ENCODE data around the gene ADD2. TPM values are rescaled to one million over a fixed set of nuclear protein-coding genes. Genes with fewer than 3 reads are reported as not detected.
A peak's percentile ranks its signal among the peaks of the same experiment; 100 is the strongest.

The ADD2 gene
- 1 to 10 TPM in 1 of 4 donors, under 1 TPM in 3; 0.40 to 1.3 (median 0.60) TPM for total RNA-seq
- 0.45 TPM for polyA plus RNA-seq
- long read RNA-seq, donor 1 = 0 reads
- long read RNA-seq, donor 2 = 0 reads
- long read RNA-seq, donor 3, partial matches to known transcripts = 0 of 5 reads
- long read RNA-seq, donor 3, other reads (novel, unspliced or antisense) = 4 of 5 reads
- long read RNA-seq, donor 4 = 0 reads

- Histone ChIP-seq H3K27ac (ENCODE audit: low read length) (no peak within 1 kb of the TSS), H3K4me1 (ENCODE audit: control insufficient read depth, insufficient read depth, low read length) (no peaks in the 10 kb centered on the region), H3K4me3 (ENCODE audit: low read length) (peak within 1 kb of the TSS; percentile 63), H3K9me3 (ENCODE audit: control insufficient read depth, low read length) (no peaks in the 10 kb centered on the region), H3K27me3 (ENCODE audit: control insufficient read depth, insufficient read depth) (peaks cover 3% of the 10 kb centered on the region)
- ATAC-seq (peak; percentile 68 to 79), DNase-seq (peak; percentile 20 to 56 (median 55))
- WGBS = under 1% methylated on average over 63 of the region's 74 CpGs
- intact Hi-C loops (cut with DNase I) = no loop called here
Observed at GRCh38 chr2:70767699-70768589, at the start of gene ADD2. Gene ADD2, minus strand, starts transcription at chr2:70768200. Its CDS starts 61,792 bp downstream, at chr2:70706408.

GRCh38 chr2:70817284-70817954 lies 49.4 kb upstream of the ADD2 start:
- no peak overlapping the region for H3K27ac ChIP-seq (ENCODE audit: low read length)
- intact Hi-C loops (cut with DNase I) = no loop called here
- H3K9me3 ChIP-seq (ENCODE audit: control insufficient read depth, low read length) = no peaks in the 10 kb centered on the region
- 82% methylated on average over 3 of the region's 3 CpGs for WGBS
- DNase-seq = no peak
- H3K4me3 ChIP-seq (ENCODE audit: low read length) = no peak overlapping the region
- H3K4me1 ChIP-seq (ENCODE audit: control insufficient read depth, insufficient read depth, low read length) = no peaks in the 10 kb centered on the region
- ATAC-seq = no peak
- H3K27me3 ChIP-seq (ENCODE audit: control insufficient read depth, insufficient read depth) = no peaks in the 10 kb centered on the region

GRCh38 chr2:70816726-70817125 lies 48.7 kb upstream of the ADD2 start:
- Histone ChIP-seq H3K4me3 (ENCODE audit: low read length) (no peak overlapping the region), H3K4me1 (ENCODE audit: control insufficient read depth, insufficient read depth, low read length) (no peaks in the 10 kb centered on the region), H3K27ac (ENCODE audit: low read length) (no peak overlapping the region), H3K9me3 (ENCODE audit: control insufficient read depth, low read length) (no peaks in the 10 kb centered on the region), H3K27me3 (ENCODE audit: control insufficient read depth, insufficient read depth) (no peaks in the 10 kb centered on the region)
- intact Hi-C loops (cut with DNase I) = no loop called here
- ATAC-seq (no peak), DNase-seq (no peak)
- 69% methylated on average over 5 of the region's 5 CpGs for WGBS

- Histone ChIP-seq H3K4me1 (ENCODE audit: control insufficient read depth, insufficient read depth, low read length) (no peaks in the 10 kb centered on the region), H3K4me3 (ENCODE audit: low read length) (no peak overlapping the region), H3K27ac (ENCODE audit: low read length) (no peak overlapping the region), H3K27me3 (ENCODE audit: control insufficient read depth, insufficient read depth) (no peaks in the 10 kb centered on the region), H3K9me3 (ENCODE audit: control insufficient read depth, low read length) (no peaks in the 10 kb centered on the region)
- intact Hi-C loops (cut with DNase I) = no loop called here
- ATAC-seq (no peak), DNase-seq (no peak)
- WGBS = 88% methylated on average over 12 of the region's 12 CpGs
Observed at GRCh38 chr2:70808983-70809958, 41.3 kb upstream of the ADD2 start.

- H3K4me3 ChIP-seq (ENCODE audit: low read length) = no peak overlapping the region
- ATAC-seq = no peak
- no peak overlapping the region for H3K27ac ChIP-seq (ENCODE audit: low read length)
- no peaks in the 10 kb centered on the region for H3K4me1 ChIP-seq (ENCODE audit: control insufficient read depth, insufficient read depth, low read length)
- no peak for DNase-seq
- intact Hi-C loops (cut with DNase I) = no loop called here
- no peaks in the 10 kb centered on the region for H3K27me3 ChIP-seq (ENCODE audit: control insufficient read depth, insufficient read depth)
- 94% methylated on average over 4 of the region's 4 CpGs for WGBS
- H3K9me3 ChIP-seq (ENCODE audit: control insufficient read depth, low read length) = no peaks in the 10 kb centered on the region
Observed at GRCh38 chr2:70807828-70808118, 39.8 kb upstream of the ADD2 start.

GRCh38 chr2:70807102-70807827 lies 39.3 kb upstream of the ADD2 start:
- no peak for ATAC-seq
- H3K27me3 ChIP-seq (ENCODE audit: control insufficient read depth, insufficient read depth) = no peaks in the 10 kb centered on the region
- no peaks in the 10 kb centered on the region for H3K4me1 ChIP-seq (ENCODE audit: control insufficient read depth, insufficient read depth, low read length)
- no peak overlapping the region for H3K27ac ChIP-seq (ENCODE audit: low read length)
- intact Hi-C loops (cut with DNase I) = no loop called here
- 90% methylated on average over 6 of the region's 6 CpGs for WGBS
- no peak for DNase-seq
- no peak overlapping the region for H3K4me3 ChIP-seq (ENCODE audit: low read length)
- no peaks in the 10 kb centered on the region for H3K9me3 ChIP-seq (ENCODE audit: control insufficient read depth, low read length)

GRCh38 chr2:70806620-70807019 lies 38.6 kb upstream of the ADD2 start:
- H3K9me3 ChIP-seq (ENCODE audit: control insufficient read depth, low read length) = no peaks in the 10 kb centered on the region
- DNase-seq (no peak), ATAC-seq (no peak)
- H3K4me1 ChIP-seq (ENCODE audit: control insufficient read depth, insufficient read depth, low read length) = no peaks in the 10 kb centered on the region
- no peak overlapping the region for H3K27ac ChIP-seq (ENCODE audit: low read length)
- WGBS = 67% methylated on average over 6 of the region's 6 CpGs
- H3K27me3 ChIP-seq (ENCODE audit: control insufficient read depth, insufficient read depth) = no peaks in the 10 kb centered on the region
- H3K4me3 ChIP-seq (ENCODE audit: low read length) = no peak overlapping the region
- intact Hi-C loops (cut with DNase I) = no loop called here

GRCh38 chr2:70806013-70806412 lies 38.0 kb upstream of the ADD2 start:
- Histone ChIP-seq H3K4me3 (ENCODE audit: low read length) (no peak overlapping the region), H3K4me1 (ENCODE audit: control insufficient read depth, insufficient read depth, low read length) (no peaks in the 10 kb centered on the region), H3K9me3 (ENCODE audit: control insufficient read depth, low read length) (no peaks in the 10 kb centered on the region), H3K27me3 (ENCODE audit: control insufficient read depth, insufficient read depth) (no peaks in the 10 kb centered on the region), H3K27ac (ENCODE audit: low read length) (no peak overlapping the region)
- DNase-seq (no peak), ATAC-seq (no peak)
- intact Hi-C loops (cut with DNase I) = no loop called here
- WGBS = 63% methylated on average over 5 of the region's 5 CpGs

GRCh38 chr2:70801607-70802263 lies 33.7 kb upstream of the ADD2 start:
- intact Hi-C loops (cut with DNase I) = no loop called here
- DNase-seq = peak in 1 of 3 donors; percentile 15

GRCh38 chr2:70799706-70800105 lies 31.7 kb upstream of the ADD2 start:
- Histone ChIP-seq H3K4me1 (ENCODE audit: control insufficient read depth, insufficient read depth, low read length) (no peaks in the 10 kb centered on the region), H3K27me3 (ENCODE audit: control insufficient read depth, insufficient read depth) (no peaks in the 10 kb centered on the region), H3K9me3 (ENCODE audit: control insufficient read depth, low read length) (no peaks in the 10 kb centered on the region), H3K27ac (ENCODE audit: low read length) (no peak overlapping the region), H3K4me3 (ENCODE audit: low read length) (no peak overlapping the region)
- DNase-seq (no peak), ATAC-seq (no peak)
- WGBS = 84% methylated on average over 2 of the region's 2 CpGs
- intact Hi-C loops (cut with DNase I) = no loop called here

More at GRCh38 chr2:70801607-70802263, 33.7 kb upstream of the ADD2 start:
- H3K4me1 ChIP-seq (ENCODE audit: control insufficient read depth, insufficient read depth, low read length) = no peaks in the 10 kb centered on the region
- 64% methylated on average over 10 of the region's 10 CpGs for WGBS
- no peak overlapping the region for H3K27ac ChIP-seq (ENCODE audit: low read length)
- no peaks in the 10 kb centered on the region for H3K9me3 ChIP-seq (ENCODE audit: control insufficient read depth, low read length)
- H3K27me3 ChIP-seq (ENCODE audit: control insufficient read depth, insufficient read depth) = no peaks in the 10 kb centered on the region
- no peak for ATAC-seq
- H3K4me3 ChIP-seq (ENCODE audit: low read length) = no peak overlapping the region
